H1 (cell line): ENCODE data around the gene TUT4. TPM values are rescaled to one million over a fixed set of nuclear protein-coding genes. Genes with fewer than 3 reads are reported as not detected.

Source experiments
- ASH2L ChIP-seq: fragments of 200-600, 300-600 bp; sonication (generic); IDR thresholded peaks from one replicate; pipeline ENCODE4 v1.7.1; 2017; ENCODE audit warnings: low read length
- ATF2 ChIP-seq: IDR thresholded peaks from 2 replicates; pipeline ENCODE4 v1.6.1; 2012; ENCODE audit warnings: low read length, inconsistent platforms
- BACH1 ChIP-seq: IDR thresholded peaks from 2 replicates; pipeline ENCODE4 v1.6.1; 2012; ENCODE audit warnings: low read length, improper control_type of control experiment
- E2F6 ChIP-seq: IDR thresholded peaks from 2 replicates; pipeline ENCODE4 v1.6.1; 2012; ENCODE audit warnings: inconsistent platforms
- EGR1 ChIP-seq: IDR thresholded peaks from 2 replicates; pipeline ENCODE4 v1.6.1; 2011; ENCODE audit warnings: low read depth, low read length, borderline replicate concordance
- EP300 ChIP-seq, 2 experiments: IDR thresholded peaks; 1 replicate in 1 of 2; 2 replicates in 1 of 2; pipeline ENCODE4 v1.6.1; 2011 to 2012; ENCODE audit warnings: low read depth in 2 of 2, low read length in 2 of 2, mild to moderate bottlenecking in 2 of 2, borderline replicate concordance in 1 of 2, inconsistent platforms in 1 of 2, moderate library complexity in 1 of 2
- FOSL1 ChIP-seq: IDR thresholded peaks from 2 replicates; pipeline ENCODE4 v1.6.1; 2011; ENCODE audit warnings: mild to moderate bottlenecking, low read depth, low read length, moderate library complexity; ENCODE audit not compliant: insufficient read depth
- GABPA ChIP-seq: IDR thresholded peaks from 2 replicates; pipeline ENCODE4 v1.6.1; 2011; ENCODE audit warnings: mild to moderate bottlenecking, low read length, moderate library complexity, borderline replicate concordance; ENCODE audit not compliant: insufficient read depth
- GTF2F1 ChIP-seq: IDR thresholded peaks from 2 replicates; pipeline ENCODE4 v1.6.1; 2012; ENCODE audit warnings: low read depth, low read length, improper control_type of control experiment, borderline replicate concordance
- JUND ChIP-seq: IDR thresholded peaks from 2 replicates; pipeline ENCODE4 v1.6.1; 2011; ENCODE audit warnings: mild to moderate bottlenecking, improper control_type of control experiment, low read length
- MAFK ChIP-seq: IDR thresholded peaks from 2 replicates; pipeline ENCODE4 v1.6.1; 2012; ENCODE audit warnings: low read depth, mild to moderate bottlenecking, improper control_type of control experiment, low read length
- NANOG ChIP-seq: IDR thresholded peaks from 2 replicates; pipeline ENCODE4 v1.6.1; 2011; ENCODE audit warnings: low read length, low read depth, mild to moderate bottlenecking, inconsistent platforms; ENCODE audit not compliant: insufficient read depth, poor library complexity, severe bottlenecking
- POLR2A ChIP-seq, 2 experiments: IDR thresholded peaks; 1 replicate in 1 of 2; 2 replicates in 1 of 2; pipeline ENCODE4 v1.6.1; 2011; ENCODE audit warnings: low read depth in 2 of 2, low read length in 2 of 2, mild to moderate bottlenecking in 2 of 2; ENCODE audit errors: control extremely low read depth in 1 of 2
- POLR2AphosphoS5 ChIP-seq: IDR thresholded peaks from 2 replicates; pipeline ENCODE4 v1.6.1; 2011; ENCODE audit warnings: low read depth, low read length
- RXRA ChIP-seq: IDR thresholded peaks from 2 replicates; pipeline ENCODE4 v1.6.1; 2011; ENCODE audit warnings: low read depth, mild to moderate bottlenecking, low read length, moderate library complexity; ENCODE audit not compliant: insufficient read depth
- SAP30 ChIP-seq: fragments of 300-600 bp; sonication (generic); IDR thresholded peaks from 2 replicates; pipeline ENCODE4 v1.7.1; 2012; ENCODE audit warnings: low read length, moderate library complexity, mild to moderate bottlenecking, inconsistent platforms; ENCODE audit not compliant: insufficient read depth, insufficient replicate concordance
- SP2 ChIP-seq: IDR thresholded peaks from 2 replicates; pipeline ENCODE4 v1.6.1; 2012; ENCODE audit warnings: mild to moderate bottlenecking, low read length, inconsistent platforms
- SP4 ChIP-seq: IDR thresholded peaks from 2 replicates; pipeline ENCODE4 v1.6.1; 2012; ENCODE audit warnings: low read length, inconsistent platforms
- SRF ChIP-seq: IDR thresholded peaks from 2 replicates; pipeline ENCODE4 v1.6.1; 2011; ENCODE audit warnings: mild to moderate bottlenecking, low read depth, low read length, moderate library complexity
- TBP ChIP-seq: IDR thresholded peaks from 2 replicates; pipeline ENCODE4 v1.6.1; 2011; ENCODE audit warnings: low read depth, low read length, improper control_type of control experiment
- TCF12 ChIP-seq: IDR thresholded peaks from 2 replicates; pipeline ENCODE4 v1.6.1; 2011; ENCODE audit warnings: low read depth, mild to moderate bottlenecking, low read length
- YY1 ChIP-seq: IDR thresholded peaks from 2 replicates; pipeline ENCODE4 v1.6.1; 2011; ENCODE audit warnings: low read depth, mild to moderate bottlenecking, low read length
- ZNF274 ChIP-seq: IDR thresholded peaks from 2 replicates; pipeline ENCODE4 v1.7.0; 2012; ENCODE audit warnings: low read length, borderline replicate concordance; ENCODE audit errors: extremely low read depth
- polyA plus RNA-seq, 7 experiments: library from polyadenylated mRNA; depleted of rRNA in 3 of 7; stranded (reverse) in 5 of 7; unstranded in 2 of 7; fragments of >200 nt in 5 of 7; fragments of 200-250 nt in 2 of 7; gene quantifications; 1 replicate in 5 of 7; 2 replicates in 1 of 7; 4 replicates in 1 of 7; pipeline versions ENCODE4 v1.2.1 to v1.2.3, GENCODE V29; 2011 to 2013; ENCODE audit warnings: missing spikeins in 2 of 7, mixed read lengths in 2 of 7
- total RNA-seq: library from RNA; stranded (reverse); fragmentation: NEBNext Ultra II Directional; extraction: Animal tissue kit (Norgen Biotek cat#: 25700); gene quantifications from 2 replicates; pipeline ENCODE4 v1.2.1, GENCODE V29; 2021

Gene TUT4
- total and polyA plus RNA-seq, 2 of the 8 experiments (the other 6 are each of a cell fraction or from before 2014, with no cell fraction given), result 54.5 to 63.3 TPM

GRCh38 chr1:52404116-52404974, 148.5 kb downstream of the TUT4 start, which contains the start of the genes ORC1 and PRPF38A (continued):
- TF ChIP-seq ZNF274 (no peak), SP4 (peak; percentile 64; the same call in 1 of the 2 replicates), EP300 (IDR thresholded peaks at IDR 0.05; ENCODE audit: borderline replicate concordance in 1 of 2, low read depth in 2 of 2, low read length in 2 of 2) (no peak), ATF2 (peak; percentile 83), E2F6 (no peak), NANOG (no peak), MAFK (no peak), GTF2F1 (no peak), TCF12 (no peak), SP2 (no peak), RXRA (no peak), FOSL1 (no peak), POLR2A (IDR thresholded peaks at IDR 0.05; ENCODE audit: control extremely low read depth in 1 of 2, low read depth in 2 of 2, low read length in 2 of 2) (peak; percentile 94 to 97), TBP (peak; percentile 85), ASH2L (peak; percentile 65), YY1 (peak; percentile 97), SRF (no peak), POLR2AphosphoS5 (peak; percentile 91), SAP30 (peak; percentile 37), BACH1 (no peak), GABPA (peak; percentile 87), JUND (0 out of 2 replicates have a peak, but pooled peaks have one; percentile 4), EGR1 (no peak)
